ENCODE results near the gene HOXB8.

The HOXB8 gene

DNA sequence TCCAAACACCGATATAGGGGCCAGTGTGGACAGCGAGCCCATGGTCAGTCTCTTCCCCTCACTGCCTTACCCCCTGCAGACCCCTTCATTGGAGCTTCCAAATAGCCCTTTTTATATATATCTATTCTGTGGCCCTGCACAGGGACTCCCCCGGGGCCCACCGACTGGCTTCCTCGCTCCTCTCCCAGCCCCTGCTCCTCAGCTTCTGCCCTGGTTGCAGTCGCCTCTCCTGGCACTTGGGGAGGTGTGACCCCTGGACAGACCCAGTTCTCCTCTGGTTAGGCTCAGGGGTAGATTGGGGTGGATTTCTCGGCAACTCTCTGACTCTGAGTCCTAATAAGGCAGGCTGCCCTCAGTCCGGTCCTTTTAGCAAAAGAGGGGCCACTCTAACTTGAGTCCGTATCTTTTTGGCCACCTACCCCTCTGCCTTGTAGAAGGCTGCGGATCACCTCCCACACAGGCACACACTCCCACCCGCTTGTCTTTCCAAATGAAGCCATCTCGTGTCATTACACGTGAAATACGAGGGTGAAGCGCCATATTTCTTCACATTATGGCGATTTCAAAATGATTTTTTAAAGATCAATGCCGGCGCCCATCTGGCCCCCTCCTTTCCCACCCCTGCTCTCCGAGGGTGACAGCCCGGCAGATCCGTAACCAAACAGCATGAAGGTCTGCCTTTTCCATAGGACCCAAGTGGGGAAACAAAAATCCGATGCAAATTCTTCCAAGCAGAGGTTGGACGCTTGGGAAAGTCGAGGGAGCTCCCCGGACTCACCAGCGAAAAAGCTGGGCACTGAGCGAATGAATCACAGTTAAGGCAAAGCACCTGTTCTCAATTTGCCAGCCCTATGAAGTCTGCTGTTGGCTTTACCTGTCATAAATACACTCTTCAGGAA is 12.8 kb upstream of the HOXB8 start:
- Histone ChIP-seq H3K27me3 (ENCODE audit: low read length) (no peaks in the 10 kb centered on the region), H3K79me2 (ENCODE audit: insufficient read depth, low read length) (no peaks in the 10 kb centered on the region), H3K4me3 (ENCODE audit: insufficient read depth, low read length, poor library complexity, severe bottlenecking) (no peak overlapping the region), H4K20me1 (ENCODE audit: low read depth, low read length) (no peaks in the 10 kb centered on the region), H3K27ac (ENCODE audit: low read depth, low read length) (no peak overlapping the region), H3K9me3 (ENCODE audit: insufficient read depth, low read length) (no peaks in the 10 kb centered on the region), H3F3A (ENCODE audit: insufficient read depth) (no peaks in the 10 kb centered on the region), H3K9ac (ENCODE audit: low read length) (no peak overlapping the region), H3K4me2 (ENCODE audit: low read depth, low read length, poor library complexity, severe bottlenecking) (no peak overlapping the region), H2AFZ (ENCODE audit: low read depth, low read length, severe bottlenecking) (no peak overlapping the region), H3K36me3 (ENCODE audit: low read length) (no peaks in the 10 kb centered on the region), H3K9me2 (replicated peaks; ENCODE audit: insufficient read depth, low read length) (no peaks in the 10 kb centered on the region)
- TF ChIP-seq EZH2phosphoT487 (conservative IDR thresholded peaks at IDR 0.05; ENCODE audit: low read length), result no peak
- TF ChIP-seq, protein P1, sequence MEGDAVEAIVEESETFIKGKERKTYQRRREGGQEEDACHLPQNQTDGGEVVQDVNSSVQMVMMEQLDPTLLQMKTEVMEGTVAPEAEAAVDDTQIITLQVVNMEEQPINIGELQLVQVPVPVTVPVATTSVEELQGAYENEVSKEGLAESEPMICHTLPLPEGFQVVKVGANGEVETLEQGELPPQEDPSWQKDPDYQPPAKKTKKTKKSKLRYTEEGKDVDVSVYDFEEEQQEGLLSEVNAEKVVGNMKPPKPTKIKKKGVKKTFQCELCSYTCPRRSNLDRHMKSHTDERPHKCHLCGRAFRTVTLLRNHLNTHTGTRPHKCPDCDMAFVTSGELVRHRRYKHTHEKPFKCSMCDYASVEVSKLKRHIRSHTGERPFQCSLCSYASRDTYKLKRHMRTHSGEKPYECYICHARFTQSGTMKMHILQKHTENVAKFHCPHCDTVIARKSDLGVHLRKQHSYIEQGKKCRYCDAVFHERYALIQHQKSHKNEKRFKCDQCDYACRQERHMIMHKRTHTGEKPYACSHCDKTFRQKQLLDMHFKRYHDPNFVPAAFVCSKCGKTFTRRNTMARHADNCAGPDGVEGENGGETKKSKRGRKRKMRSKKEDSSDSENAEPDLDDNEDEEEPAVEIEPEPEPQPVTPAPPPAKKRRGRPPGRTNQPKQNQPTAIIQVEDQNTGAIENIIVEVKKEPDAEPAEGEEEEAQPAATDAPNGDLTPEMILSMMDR (IDR thresholded peaks at IDR 0.05; ENCODE audit: insufficient read depth, low read length, poor library complexity, severe bottlenecking), result no peak

DNA sequence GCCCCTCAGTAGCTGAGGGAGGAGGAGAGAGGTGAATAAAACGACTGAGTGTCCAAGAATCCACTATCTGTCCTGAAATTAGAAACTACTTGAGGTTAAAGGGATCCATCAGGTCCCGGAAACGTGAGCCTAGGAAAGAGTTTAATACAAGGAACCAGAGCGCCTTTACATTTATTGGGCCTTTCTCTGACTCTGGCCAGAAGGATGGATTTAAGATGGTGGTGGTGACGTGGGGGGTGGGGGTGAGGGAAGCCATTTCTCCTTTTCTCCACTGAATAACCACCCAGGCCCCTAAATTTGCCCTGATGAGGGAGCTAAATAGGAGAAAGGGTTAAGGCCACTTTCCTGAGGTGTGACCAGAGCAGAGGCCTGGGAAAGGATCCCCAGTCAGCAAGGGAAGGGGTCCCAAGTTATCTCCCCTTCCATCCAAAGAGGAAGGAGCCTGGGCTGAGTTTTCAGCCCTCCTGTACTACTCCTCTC is 12.1 kb upstream of the HOXB8 start:
- Histone ChIP-seq H3K79me2 (ENCODE audit: insufficient read depth, low read length) (no peaks in the 10 kb centered on the region), H2AFZ (ENCODE audit: low read depth, low read length, severe bottlenecking) (no peak overlapping the region)

DNA sequence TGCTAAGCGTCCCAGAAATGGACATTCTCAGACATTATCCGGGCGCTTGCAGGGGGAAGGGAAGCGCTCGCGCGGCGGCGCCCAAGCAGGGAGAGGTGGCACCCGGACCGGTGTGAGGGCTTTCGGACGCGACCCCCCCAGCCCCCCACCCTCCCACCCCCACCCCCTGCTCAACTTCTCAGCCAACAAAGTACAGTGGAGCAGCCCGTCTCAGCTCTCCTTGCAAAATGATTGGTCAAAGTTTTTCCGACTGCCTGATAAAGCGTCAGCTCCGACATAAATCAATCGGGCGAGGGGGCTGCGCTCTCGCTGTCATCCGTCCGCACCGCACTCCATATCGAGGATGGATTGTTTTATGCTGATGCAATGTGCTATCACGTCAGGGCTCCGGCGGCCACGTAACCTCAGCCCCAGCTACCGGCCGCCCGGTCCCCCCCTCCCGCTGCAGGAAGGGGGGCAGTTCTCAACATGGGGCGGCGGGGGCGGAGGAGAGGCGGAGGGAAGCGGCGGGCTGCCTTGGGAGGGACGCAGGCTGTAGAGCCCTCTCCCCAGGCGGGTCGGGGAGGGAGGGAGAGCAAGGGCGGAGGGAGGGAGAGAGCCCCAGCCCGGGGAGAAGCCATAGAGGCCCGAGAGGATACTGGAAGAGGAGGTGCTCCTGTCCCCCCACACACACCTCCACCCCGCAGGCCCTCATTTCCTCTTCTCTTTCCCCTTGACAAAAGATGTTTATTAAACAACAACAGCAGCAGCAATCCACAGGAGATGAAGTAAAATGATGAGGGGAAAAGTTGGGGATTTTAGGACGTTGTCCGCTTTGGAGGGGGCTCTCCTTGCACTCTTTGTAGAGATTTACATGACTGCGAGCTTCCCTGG is 11.4 kb upstream of the HOXB8 start, which contains the start of gene HOXB9:
Gene HOXB9 (minus strand): TSS at position 114 of the 873 bp plus-strand sequence. CDS start 89 bp downstream, at position 25.
- no peaks in the 10 kb centered on the region for H4K20me1 ChIP-seq (ENCODE audit: low read depth, low read length)
- H3K4me3 ChIP-seq (ENCODE audit: insufficient read depth, low read length, poor library complexity, severe bottlenecking), result no peak within 1 kb of the TSS
- H3K36me3 ChIP-seq (ENCODE audit: low read length), result no peaks in the 10 kb centered on the region
- H3K27me3 ChIP-seq (ENCODE audit: low read length), result no peaks in the 10 kb centered on the region
- no peaks in the 10 kb centered on the region for H3F3A ChIP-seq (ENCODE audit: insufficient read depth)
- no peaks in the 10 kb centered on the region for H3K79me2 ChIP-seq (ENCODE audit: insufficient read depth, low read length)
- no peaks in the 10 kb centered on the region for H3K9me3 ChIP-seq (ENCODE audit: insufficient read depth, low read length)
- H3K4me2 ChIP-seq (ENCODE audit: low read depth, low read length, poor library complexity, severe bottlenecking), result no peak within 1 kb of the TSS
- no peak within 1 kb of the TSS for H3K9ac ChIP-seq (ENCODE audit: low read length)
- H3K27ac ChIP-seq (ENCODE audit: low read depth, low read length), result no peak within 1 kb of the TSS
- H2AFZ ChIP-seq (ENCODE audit: low read depth, low read length, severe bottlenecking), result no peak within 1 kb of the TSS
- H3K9me2 ChIP-seq (replicated peaks; ENCODE audit: insufficient read depth, low read length), result no peaks in the 10 kb centered on the region
- TF ChIP-seq, protein P1 (IDR thresholded peaks at IDR 0.05; ENCODE audit: insufficient read depth, low read length, poor library complexity, severe bottlenecking), result no peak
- no peak for TF ChIP-seq EZH2phosphoT487 (conservative IDR thresholded peaks at IDR 0.05; ENCODE audit: low read length)

More for the DNA sequence above, 12.1 kb upstream of the HOXB8 start:
- no peak overlapping the region for H3K9ac ChIP-seq (ENCODE audit: low read length)
- H3K4me2 ChIP-seq (ENCODE audit: low read depth, low read length, poor library complexity, severe bottlenecking), result no peak overlapping the region
- TF ChIP-seq, protein P1 (IDR thresholded peaks at IDR 0.05; ENCODE audit: insufficient read depth, low read length, poor library complexity, severe bottlenecking), result no peak
- no peak for TF ChIP-seq EZH2phosphoT487 (conservative IDR thresholded peaks at IDR 0.05; ENCODE audit: low read length)
- no peak overlapping the region for H3K27ac ChIP-seq (ENCODE audit: low read depth, low read length)
- no peaks in the 10 kb centered on the region for H3F3A ChIP-seq (ENCODE audit: insufficient read depth)
- no peaks in the 10 kb centered on the region for H3K9me3 ChIP-seq (ENCODE audit: insufficient read depth, low read length)
- H4K20me1 ChIP-seq (ENCODE audit: low read depth, low read length), result no peaks in the 10 kb centered on the region
- H3K27me3 ChIP-seq (ENCODE audit: low read length), result no peaks in the 10 kb centered on the region
- no peaks in the 10 kb centered on the region for H3K9me2 ChIP-seq (replicated peaks; ENCODE audit: insufficient read depth, low read length)
- no peak overlapping the region for H3K4me3 ChIP-seq (ENCODE audit: insufficient read depth, low read length, poor library complexity, severe bottlenecking)
- H3K36me3 ChIP-seq (ENCODE audit: low read length), result no peaks in the 10 kb centered on the region

All from SU-DHL-6 (cell line).